Dedifferentiated amniotic fluid mesenchymal stem cell (primary cell): ENCODE measurements around the gene PRDM12.
"Not testable (repeated sequence)": the region's sequence is repeated elsewhere in the genome, so short reads cannot be mapped to it uniquely, and the experiment has no call there.

Experiments used
- DNase-seq: peaks from one replicate; pipeline ENCODE4 v3.0.0-alpha.2; 2016; ENCODE audit errors: extremely low spot score

Gene PRDM12

GRCh38 chr9:130663977-130664250 is 480 bp upstream of the PRDM12 start:
- no peak for DNase-seq

- no peak for DNase-seq
These were observed 636 bp downstream of the PRDM12 start for GRCh38 chr9:130665029-130665430.

- DNase-seq = no peak
These were observed 1.3 kb downstream of the PRDM12 start for GRCh38 chr9:130665431-130666392.

- DNase-seq = no peak
These were observed 2.2 kb downstream of the PRDM12 start for GRCh38 chr9:130666393-130667119.

GRCh38 chr9:130667120-130667435 is 2.7 kb downstream of the PRDM12 start:
- DNase-seq = no peak

GRCh38 chr9:130668196-130668595 is 3.8 kb downstream of the PRDM12 start:
- DNase-seq = no peak

GRCh38 chr9:130668659-130669058 is 4.3 kb downstream of the PRDM12 start:
- no peak for DNase-seq

GRCh38 chr9:130669965-130670364 is 5.6 kb downstream of the PRDM12 start:
- DNase-seq = no peak

- DNase-seq = no peak
These were observed 6.2 kb downstream of the PRDM12 start for GRCh38 chr9:130670644-130671043.

- DNase-seq = no peak
These were observed 8.1 kb downstream of the PRDM12 start for GRCh38 chr9:130672466-130672865.

GRCh38 chr9:130672933-130673615 is 8.7 kb downstream of the PRDM12 start:
- DNase-seq = no peak

GRCh38 chr9:130675396-130675795 is 11.0 kb downstream of the PRDM12 start:
- DNase-seq = no peak

GRCh38 chr9:130677252-130677651 is 12.9 kb downstream of the PRDM12 start:
- DNase-seq = no peak

- DNase-seq = peak; percentile 59
These were observed 16.7 kb downstream of the PRDM12 start for GRCh38 chr9:130680836-130681768.

- no peak for DNase-seq
These were observed 17.5 kb downstream of the PRDM12 start for GRCh38 chr9:130681769-130682420.

GRCh38 chr9:130682421-130683121 is 18.2 kb downstream of the PRDM12 start:
- DNase-seq = peak; percentile 86

GRCh38 chr9:130685104-130685503 is 20.7 kb downstream of the PRDM12 start:
- no peak for DNase-seq

- not testable (repeated sequence) for DNase-seq
These were observed 21.6 kb downstream of the PRDM12 start for GRCh38 chr9:130685945-130686344.

- DNase-seq = no peak
These were observed 23.2 kb downstream of the PRDM12 start for GRCh38 chr9:130687615-130688014.

- no peak for DNase-seq
These were observed 23.7 kb downstream of the PRDM12 start for GRCh38 chr9:130688072-130688471.
